SKM-1 treated with dmso at 0.1 percent for 144 hours (cell line): ENCODE data around the gene POFUT2.
"Not testable (repeated sequence)": the region's sequence is repeated elsewhere in the genome, so short reads cannot be mapped to it uniquely, and the experiment has no call there.

ENCODE experiments used
- DNase-seq: peaks from one replicate; lab custom pipeline; 2025; ENCODE audit not compliant: unreplicated experiment; lab: John Stamatoyannopoulos, UW

Gene POFUT2

DNA sequence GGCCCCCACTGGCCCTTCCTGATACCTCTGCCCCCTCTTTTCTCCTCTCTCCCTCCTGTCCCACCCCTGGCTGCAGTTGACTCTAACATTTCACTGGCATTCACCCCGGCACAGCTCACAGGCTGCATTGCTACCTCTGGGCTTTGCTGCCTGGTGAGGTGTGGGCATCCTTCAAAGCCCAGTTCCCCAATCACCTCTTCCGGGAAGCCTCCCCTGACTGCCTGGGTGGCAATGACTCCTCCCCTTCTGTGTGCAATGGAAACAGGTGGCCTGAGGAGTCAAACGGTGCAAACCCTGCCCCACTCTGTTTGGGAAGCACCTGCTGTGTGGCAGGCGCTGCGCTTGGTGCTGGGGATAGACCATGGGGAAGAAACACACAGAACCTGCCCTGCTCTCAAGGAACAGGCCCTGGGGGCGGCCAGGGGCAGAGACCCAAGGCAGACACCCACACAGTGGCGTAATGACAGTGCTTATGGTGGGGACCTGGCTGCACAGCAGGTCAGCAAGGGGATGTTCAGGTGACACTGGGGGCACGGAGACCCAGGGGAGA is 39.3 kb upstream of the POFUT2 start:
- no peak for DNase-seq

DNA sequence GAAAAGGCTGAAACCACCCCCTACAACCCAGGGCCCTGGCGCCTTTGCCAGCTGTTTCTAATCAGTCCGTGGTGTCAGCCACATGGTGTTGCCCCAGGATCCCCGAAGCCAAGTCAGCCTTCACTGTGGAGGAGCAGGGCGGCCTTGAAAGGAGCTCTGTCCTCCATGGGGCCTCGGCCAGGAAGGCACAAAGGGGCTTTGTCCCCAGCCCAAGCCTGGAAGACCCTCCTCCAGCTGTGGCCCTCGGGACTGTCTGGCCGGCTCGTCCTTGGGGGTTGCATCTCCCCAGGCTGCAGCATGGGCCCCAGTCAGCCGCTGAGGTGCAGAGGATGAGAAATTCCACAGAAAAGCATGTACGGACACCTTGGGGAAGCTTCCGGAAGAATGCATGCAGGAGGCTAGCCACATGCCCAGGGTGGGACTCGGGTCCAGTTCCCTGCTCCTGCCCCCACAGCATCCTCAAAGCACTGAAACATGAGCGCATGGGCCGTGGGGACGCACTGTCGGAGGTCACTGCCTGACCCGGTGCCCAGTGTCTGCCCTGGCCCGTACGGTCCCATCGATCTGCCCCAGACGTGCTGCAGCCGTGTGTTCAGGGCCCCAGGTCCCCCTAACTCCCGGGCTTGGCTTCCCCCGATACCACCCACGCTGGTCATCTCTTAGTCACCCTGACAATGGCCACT is 38.6 kb upstream of the POFUT2 start:
- no peak for DNase-seq

GRCh38 chr21:45325206-45326168 is 37.8 kb upstream of the POFUT2 start:
- no peak for DNase-seq

GRCh38 chr21:45324489-45325205 is 37.0 kb upstream of the POFUT2 start:
- no peak for DNase-seq

DNA sequence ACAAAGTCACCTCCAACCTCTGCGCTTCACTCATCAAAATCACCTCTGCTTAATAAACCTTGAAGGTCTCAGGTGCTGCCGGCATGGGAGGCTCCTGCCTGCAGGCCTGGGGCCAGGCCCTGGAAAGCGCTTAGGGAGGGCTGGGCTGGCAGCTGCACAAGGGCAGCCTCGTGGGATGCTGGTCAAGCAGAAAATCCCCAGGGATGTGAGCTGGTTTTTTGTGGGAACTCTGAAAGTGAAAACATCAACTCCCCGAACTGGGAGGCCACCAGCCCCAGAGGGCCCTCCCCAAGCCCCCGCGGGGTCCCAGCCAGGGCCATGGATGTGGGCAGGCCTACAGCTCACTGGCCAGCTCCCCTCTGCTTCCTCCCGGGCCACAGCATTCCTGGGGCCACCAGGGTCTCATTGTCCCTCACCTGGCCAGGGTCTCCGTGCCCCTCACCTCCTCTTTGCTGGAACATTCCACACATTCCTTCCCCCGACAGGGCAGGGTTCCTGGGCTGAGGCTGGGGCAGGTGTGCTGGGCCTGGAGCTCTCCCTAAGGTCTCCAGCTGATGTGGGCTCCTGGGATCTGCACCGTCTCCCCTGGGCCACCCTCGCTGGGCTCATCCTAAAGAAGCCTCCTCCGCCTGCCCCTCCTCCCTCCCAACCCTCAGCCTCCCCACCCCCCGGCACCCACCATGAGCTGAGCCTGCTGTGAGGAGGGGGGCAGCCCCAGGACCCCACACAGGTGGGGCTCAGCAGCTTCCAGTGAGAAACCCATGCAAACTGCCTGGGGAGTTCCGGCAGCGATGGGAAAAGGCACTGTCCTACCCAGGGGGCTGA is 36.0 kb upstream of the POFUT2 start:
- DNase-seq = no peak

- no peak for DNase-seq
Measured at GRCh38 chr21:45322960-45323461, 35.3 kb upstream of the POFUT2 start.

- no peak for DNase-seq
Measured at GRCh38 chr21:45322231-45322959, 34.7 kb upstream of the POFUT2 start.

DNA sequence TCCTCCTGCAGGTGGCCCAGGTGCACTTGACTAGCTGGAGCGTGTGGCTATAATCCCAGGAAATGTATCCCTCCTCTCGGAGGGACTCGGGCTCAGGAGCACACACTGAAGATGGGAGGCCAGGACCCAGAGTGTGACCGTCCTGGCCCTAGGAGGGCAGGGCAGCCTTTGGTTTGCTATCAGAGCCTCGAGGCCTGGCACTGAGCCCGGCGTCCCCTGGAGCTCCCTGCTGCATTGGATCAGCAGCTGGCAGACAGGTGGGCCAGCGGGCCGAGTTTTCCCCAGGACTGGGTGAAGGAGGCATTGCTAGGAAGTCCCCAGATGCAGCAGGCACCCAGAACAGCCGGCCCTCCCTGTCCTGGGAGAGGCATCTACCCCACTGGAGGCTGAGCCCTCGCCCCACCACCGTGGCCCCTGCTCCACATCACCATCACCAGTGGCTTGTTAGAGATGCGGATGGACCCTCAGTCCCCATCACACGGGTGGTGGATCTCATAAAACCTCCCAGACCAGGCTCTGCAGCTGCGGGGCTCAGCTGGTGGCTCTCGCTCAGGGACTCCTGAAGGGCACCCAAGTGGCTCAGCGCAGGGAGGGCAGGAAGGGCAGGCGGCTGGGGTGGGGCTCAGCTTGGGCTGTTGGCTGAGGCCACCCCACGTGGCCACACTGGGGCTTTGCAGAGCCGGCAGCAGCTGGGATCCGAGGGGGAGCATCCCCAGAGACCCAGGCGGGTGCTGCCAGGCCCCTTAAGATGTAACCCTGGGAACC is 32.7 kb upstream of the POFUT2 start:
- DNase-seq = no peak

DNA sequence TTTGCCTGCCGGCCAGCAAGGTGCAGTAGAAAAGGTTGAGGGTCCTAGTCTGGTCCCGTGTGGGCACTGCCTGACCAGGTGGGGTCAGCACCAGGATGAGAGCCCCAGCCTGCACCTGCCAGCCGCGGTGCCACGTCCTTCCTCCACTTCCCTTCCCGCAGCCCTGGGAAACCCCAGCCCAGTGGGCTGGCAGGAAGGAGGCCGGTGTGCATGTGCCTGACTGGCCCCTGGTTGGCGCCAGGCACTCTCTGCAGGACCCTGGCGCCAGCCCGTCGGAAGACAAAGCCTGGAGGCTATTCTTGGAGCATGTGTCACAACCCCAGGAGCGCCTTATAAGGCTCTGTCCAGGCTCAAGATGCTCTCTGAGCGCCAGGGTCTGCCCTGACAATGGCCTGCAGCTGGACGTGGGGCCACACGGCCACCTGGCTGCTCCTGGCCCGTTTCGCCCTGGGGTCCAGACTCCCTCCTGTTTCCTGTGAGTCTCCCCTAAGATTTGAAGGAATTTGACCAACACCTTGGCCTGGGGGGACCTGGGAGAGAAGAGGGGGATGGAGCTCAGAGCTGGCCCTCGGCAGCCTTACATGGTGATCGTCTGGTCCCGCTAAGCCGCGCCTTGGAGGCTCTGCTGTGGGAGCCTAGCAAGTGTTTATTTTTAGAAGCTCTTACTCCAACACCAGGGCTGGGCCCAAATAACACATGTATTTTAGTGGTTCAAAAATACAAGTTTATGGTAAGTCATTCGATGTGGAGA is 31.9 kb upstream of the POFUT2 start:
- no peak for DNase-seq

DNA sequence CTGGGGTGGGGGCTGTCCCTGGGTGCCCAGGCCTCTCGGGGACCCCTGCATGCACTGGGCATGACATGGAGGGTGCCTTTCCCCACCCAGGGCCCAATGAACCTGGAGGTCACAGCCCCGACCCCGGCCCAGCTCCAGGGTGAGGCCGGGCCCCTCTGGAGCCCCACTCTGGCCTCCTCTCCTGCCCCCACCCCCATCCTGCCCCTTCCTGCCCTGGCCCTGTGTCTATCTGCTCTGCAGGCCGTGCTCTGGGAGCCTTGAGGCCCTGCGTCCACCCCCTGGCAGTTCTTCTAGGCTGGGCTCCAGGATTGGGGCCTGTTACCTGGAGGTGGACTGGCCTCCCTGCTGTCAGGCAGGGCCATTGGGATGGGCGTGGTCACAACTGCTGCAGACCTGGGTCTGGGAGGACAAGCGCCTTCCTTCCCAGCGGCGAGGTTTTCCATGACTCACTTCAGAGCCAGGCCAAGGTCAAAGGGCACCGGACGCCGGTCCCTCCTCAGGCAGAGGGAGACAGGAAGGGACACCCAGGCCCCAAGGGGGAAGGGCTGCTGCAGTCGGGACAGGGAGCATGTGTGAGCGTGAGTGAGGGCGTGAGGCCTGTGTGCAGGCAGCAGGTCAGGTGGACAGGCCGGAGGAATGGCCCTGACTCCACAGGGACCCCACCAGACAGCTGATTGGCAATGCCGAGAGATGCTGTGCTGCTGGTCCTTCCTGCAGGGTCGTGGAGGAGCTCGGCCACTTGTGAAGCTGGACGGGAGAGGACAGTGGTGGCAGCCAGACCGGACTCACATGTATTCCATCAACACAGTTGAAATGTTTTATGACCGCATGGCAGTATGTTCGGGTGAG is 31.1 kb upstream of the POFUT2 start:
- DNase-seq = no peak

- DNase-seq = no peak
Measured at GRCh38 chr21:45318146-45318555, 30.5 kb upstream of the POFUT2 start.

GRCh38 chr21:45317398-45318145 is 29.9 kb upstream of the POFUT2 start:
- no peak for DNase-seq

DNA sequence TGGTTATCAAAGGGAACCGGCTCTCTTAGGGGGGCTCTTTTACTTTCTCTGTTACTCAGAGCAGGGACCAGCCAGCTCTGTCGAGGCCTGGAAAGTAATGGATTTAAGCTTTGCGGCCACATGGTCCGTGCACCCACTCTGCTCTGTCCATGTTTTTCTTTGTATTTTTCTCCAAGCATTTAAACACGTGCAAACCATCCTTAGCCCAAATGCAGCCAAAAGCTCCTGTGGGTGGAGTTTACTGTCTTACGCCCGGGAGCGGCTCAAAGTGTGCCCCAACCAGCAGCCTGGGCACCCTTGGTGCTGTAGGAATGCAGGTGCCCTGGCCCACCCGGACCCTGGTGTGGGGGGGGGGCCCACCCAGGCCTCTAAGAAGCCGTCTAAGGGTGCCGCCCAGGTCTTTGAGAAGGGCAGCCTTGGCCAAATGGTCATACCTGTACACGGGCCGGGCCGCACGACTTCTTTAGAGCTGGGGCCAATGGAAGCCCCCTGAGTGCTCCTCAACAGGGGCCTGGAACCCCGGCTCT is 29.2 kb upstream of the POFUT2 start:
- DNase-seq = no peak

- not testable (repeated sequence) for DNase-seq
Measured at GRCh38 chr21:45315676-45316470, 28.2 kb upstream of the POFUT2 start.

GRCh38 chr21:45313682-45314081 is 26.0 kb upstream of the POFUT2 start:
- no peak for DNase-seq
